Measurements from ENCODE around the gene C11orf24. TPM values are rescaled to one million over a fixed set of nuclear protein-coding genes. Genes with fewer than 3 reads are reported as not detected.

C11orf24 gene
- total and polyA plus RNA-seq, 2 of the 8 experiments (the other 6 are each of a cell fraction or from before 2014, with no cell fraction given) = 45.4 to 51.7 TPM

GRCh38 chr11:68297052-68297378, 25.2 kb upstream of the C11orf24 start (continued):
- TF ChIP-seq CHD7 (IDR thresholded peaks at IDR 0.05; ENCODE audit: insufficient replicate concordance, low read length) = no peak
- no peak for TF ChIP-seq SIN3A (conservative IDR thresholded peaks at IDR 0.05 in 1 of 2, IDR thresholded peaks at IDR 0.05 in 1 of 2; ENCODE audit: low read depth in 1 of 2, low read length in 2 of 2)
- TF ChIP-seq ZNF274 (IDR thresholded peaks at IDR 0.05; ENCODE audit: borderline replicate concordance, extremely low read depth, low read length) = no peak
- TF ChIP-seq GABPA (IDR thresholded peaks at IDR 0.05; ENCODE audit: borderline replicate concordance, insufficient read depth, low read length) = no peak
- no peak for TF ChIP-seq CHD1 (IDR thresholded peaks at IDR 0.05; ENCODE audit: low read depth, low read length)
- TF ChIP-seq TBP (IDR thresholded peaks at IDR 0.05; ENCODE audit: low read depth, low read length) = no peak
- TF ChIP-seq CREB1 (IDR thresholded peaks at IDR 0.05) = no peak
- no peak for TF ChIP-seq RXRA (IDR thresholded peaks at IDR 0.05; ENCODE audit: insufficient read depth, low read depth, low read length)
- no peak for TF ChIP-seq CTBP2 (IDR thresholded peaks at IDR 0.05; ENCODE audit: borderline replicate concordance, insufficient read depth, insufficient read length, low read length)
- no peak for TF ChIP-seq SP2 (IDR thresholded peaks at IDR 0.05; ENCODE audit: low read length)
- no peak for TF ChIP-seq KDM1A (IDR thresholded peaks at IDR 0.05; ENCODE audit: borderline replicate concordance, low read length)
